ENCODE measurements around the gene ENTREP1.

Gene ENTREP1

DNA sequence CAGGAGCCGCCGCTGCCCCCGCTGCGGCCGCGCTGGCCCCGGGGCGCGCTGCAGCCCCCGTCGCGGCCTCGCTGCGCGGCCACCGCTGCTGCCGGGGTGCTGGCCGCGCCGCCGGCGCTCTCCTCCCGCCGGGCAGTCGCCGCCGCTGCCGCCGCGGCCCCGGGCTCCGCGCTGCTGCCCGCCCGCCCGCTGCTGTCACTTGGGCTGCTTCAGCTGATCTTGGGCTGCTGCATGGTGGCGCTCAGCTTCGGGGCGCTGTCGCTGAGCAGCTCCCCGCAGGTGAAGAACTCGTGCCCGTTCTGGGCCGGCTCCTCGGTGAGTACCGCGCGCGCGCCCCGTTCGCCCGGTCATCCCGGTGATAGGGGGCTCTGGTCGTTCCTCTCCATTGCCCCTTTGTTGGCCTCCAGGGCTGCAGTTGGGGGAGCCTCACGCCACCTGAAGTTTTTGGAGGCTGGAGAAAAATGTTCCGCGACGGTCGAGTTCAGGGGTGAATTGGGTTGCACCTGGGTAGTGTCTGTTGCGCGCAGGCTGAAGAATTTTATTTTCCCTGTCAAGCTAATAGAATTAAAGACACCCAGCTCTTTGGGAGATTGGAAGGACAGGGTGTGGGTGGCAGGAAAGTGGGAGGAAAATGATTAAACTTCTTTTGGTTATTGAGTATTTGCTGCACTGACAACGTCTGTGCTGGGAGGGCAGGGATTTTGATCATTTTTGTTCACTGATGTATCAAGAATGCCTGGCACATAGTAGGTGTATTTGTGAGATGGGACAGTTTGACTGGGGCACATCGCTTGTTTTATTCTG is 596 bp downstream of the ENTREP1 start:
- H3K9me3 ChIP-seq (ENCODE audit: control insufficient read depth, insufficient read depth, low read length), result no peaks in the 10 kb centered on the region
- no peaks in the 10 kb centered on the region for H3K36me3 ChIP-seq (ENCODE audit: control insufficient read depth, low read length)
- TF ChIP-seq EZH2phosphoT487 (IDR thresholded peaks at IDR 0.05; ENCODE audit: borderline replicate concordance, low read length) (no peak), CTCF (IDR thresholded peaks at IDR 0.05; ENCODE audit: low read depth, low read length, poor library complexity, severe bottlenecking) (no peak)
- no peak overlapping the region for H3K4me3 ChIP-seq (ENCODE audit: low read length)
- H4K20me1 ChIP-seq (ENCODE audit: control insufficient read depth, insufficient read depth, low read depth, low read length), result no peaks in the 10 kb centered on the region
- H3K9me2 ChIP-seq (replicated peaks; ENCODE audit: control insufficient read depth, low read length), result no peaks in the 10 kb centered on the region
- no peak overlapping the region for H3K27ac ChIP-seq (ENCODE audit: low read depth, low read length)
- no peaks in the 10 kb centered on the region for H3K79me2 ChIP-seq (ENCODE audit: control insufficient read depth, low read length)
- no peak overlapping the region for H3K4me2 ChIP-seq (ENCODE audit: low read length)
- no peaks in the 10 kb centered on the region for H3F3A ChIP-seq (ENCODE audit: control insufficient read depth, insufficient read depth)
- H3K4me1 ChIP-seq (ENCODE audit: control insufficient read depth, low read length), result no peaks in the 10 kb centered on the region
- H3K27me3 ChIP-seq (ENCODE audit: control insufficient read depth, low read length), result peaks cover 16% of the 10 kb centered on the region; the same call in 1 of the 2 replicates

DNA sequence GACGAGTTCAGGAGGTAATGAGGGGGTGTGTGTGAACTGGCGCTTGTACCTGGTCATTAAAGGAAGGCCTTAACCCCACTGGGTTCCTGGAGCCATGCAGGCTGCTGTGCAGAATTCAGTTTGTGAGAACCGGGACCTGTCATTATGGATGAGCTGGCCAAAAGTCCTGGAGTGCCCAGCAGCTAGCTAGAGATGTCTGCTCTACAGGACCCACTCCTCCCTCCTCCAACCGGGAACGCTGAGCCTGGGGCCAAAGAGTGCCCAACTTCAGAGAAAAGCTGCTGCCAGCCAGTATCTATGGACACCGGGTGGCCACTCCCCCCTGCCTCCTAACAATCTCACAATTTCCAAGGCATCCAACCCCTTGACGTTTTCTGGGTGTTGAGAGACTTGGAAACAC is 1.2 kb downstream of the ENTREP1 start:
- Histone ChIP-seq H3K79me2 (ENCODE audit: control insufficient read depth, low read length) (no peaks in the 10 kb centered on the region), H3K9me3 (ENCODE audit: control insufficient read depth, insufficient read depth, low read length) (no peaks in the 10 kb centered on the region), H3K27ac (ENCODE audit: low read depth, low read length) (no peak overlapping the region), H3K4me2 (ENCODE audit: low read length) (no peak overlapping the region), H3F3A (ENCODE audit: control insufficient read depth, insufficient read depth) (no peaks in the 10 kb centered on the region), H3K27me3 (ENCODE audit: control insufficient read depth, low read length) (peaks cover 14% of the 10 kb centered on the region; the same call in 1 of the 2 replicates), H3K9me2 (replicated peaks; ENCODE audit: control insufficient read depth, low read length) (no peaks in the 10 kb centered on the region), H3K36me3 (ENCODE audit: control insufficient read depth, low read length) (no peaks in the 10 kb centered on the region), H4K20me1 (ENCODE audit: control insufficient read depth, insufficient read depth, low read depth, low read length) (no peaks in the 10 kb centered on the region), H3K4me3 (ENCODE audit: low read length) (no peak overlapping the region), H3K4me1 (ENCODE audit: control insufficient read depth, low read length) (no peaks in the 10 kb centered on the region)
- TF ChIP-seq CTCF (IDR thresholded peaks at IDR 0.05; ENCODE audit: low read depth, low read length, poor library complexity, severe bottlenecking), result no peak
- TF ChIP-seq EZH2phosphoT487 (IDR thresholded peaks at IDR 0.05; ENCODE audit: borderline replicate concordance, low read length), result no peak

- Histone ChIP-seq H3K27me3 (ENCODE audit: control insufficient read depth, low read length) (peaks cover 17% of the 10 kb centered on the region; the same call in 1 of the 2 replicates), H3K79me2 (ENCODE audit: control insufficient read depth, low read length) (no peaks in the 10 kb centered on the region), H3K4me2 (ENCODE audit: low read length) (no peak overlapping the region), H4K20me1 (ENCODE audit: control insufficient read depth, insufficient read depth, low read depth, low read length) (no peaks in the 10 kb centered on the region), H3K4me3 (ENCODE audit: low read length) (no peak overlapping the region), H3F3A (ENCODE audit: control insufficient read depth, insufficient read depth) (no peaks in the 10 kb centered on the region), H3K4me1 (ENCODE audit: control insufficient read depth, low read length) (no peaks in the 10 kb centered on the region), H3K36me3 (ENCODE audit: control insufficient read depth, low read length) (no peaks in the 10 kb centered on the region), H3K9me3 (ENCODE audit: control insufficient read depth, insufficient read depth, low read length) (no peaks in the 10 kb centered on the region), H3K9me2 (replicated peaks; ENCODE audit: control insufficient read depth, low read length) (no peaks in the 10 kb centered on the region), H3K27ac (ENCODE audit: low read depth, low read length) (no peak overlapping the region)
- TF ChIP-seq CTCF (IDR thresholded peaks at IDR 0.05; ENCODE audit: low read depth, low read length, poor library complexity, severe bottlenecking) (no peak), EZH2phosphoT487 (IDR thresholded peaks at IDR 0.05; ENCODE audit: borderline replicate concordance, low read length) (no peak)
These were observed 5.6 kb downstream of the ENTREP1 start for GRCh38 chr9:69330580-69330979.
